HL-60 (cell line): ENCODE results near the gene HIPK2.

Experiments
- DNase-seq, 2 experiments: peaks; one replicate each; pipeline ENCODE4 v3.0.0-alpha.2; 2010 to 2020; ENCODE audit warnings: low read depth in 1 of 2, low spot score in 1 of 2
- H3K27ac ChIP-seq: fragments of 250-450 bp; sonication (Bioruptor Pico); replicated peaks from 2 replicates; pipeline ENCODE4 v1.5.1; 2020; ENCODE audit warnings: mild to moderate bottlenecking, moderate library complexity
- H3K27me3 ChIP-seq: fragments of 250-450 bp; sonication (Bioruptor Pico); 2 replicates; pipeline ENCODE4 v1.5.1; 2021; ENCODE audit warnings: mild to moderate bottlenecking, moderate library complexity; ENCODE audit not compliant: insufficient read depth, poor library complexity, severe bottlenecking
- H3K4me3 ChIP-seq: replicated peaks from 2 replicates; pipeline ENCODE4 v1.5.1; 2011; ENCODE audit warnings: mild to moderate bottlenecking, control low read depth, low read length; ENCODE audit not compliant: insufficient read depth
- CTCF ChIP-seq: IDR thresholded peaks from one replicate; pipeline ENCODE4 v1.5.1; 2011; ENCODE audit warnings: low read length, control low read depth, inconsistent platforms; ENCODE audit not compliant: insufficient read depth
- GABPA ChIP-seq: IDR thresholded peaks from 2 replicates; pipeline ENCODE4 v1.6.1; 2012; ENCODE audit warnings: low read depth
- POLR2AphosphoS5 ChIP-seq: IDR thresholded peaks from 2 replicates; pipeline ENCODE4 v1.6.1; 2012; ENCODE audit warnings: low read depth
- REST ChIP-seq: IDR thresholded peaks from 2 replicates; pipeline ENCODE4 v1.6.1; 2012; ENCODE audit warnings: low read depth; ENCODE audit not compliant: insufficient replicate concordance
- SPI1 ChIP-seq: IDR thresholded peaks from 2 replicates; pipeline ENCODE4 v1.6.1; 2012; ENCODE audit warnings: low read depth, mild to moderate bottlenecking, borderline replicate concordance

HIPK2 gene

GRCh38 chr7:139774376-139774775, 3.4 kb downstream of the HIPK2 start:
- no peak overlapping the region for H3K4me3 ChIP-seq
- DNase-seq = no peak
- no peak overlapping the region for H3K27ac ChIP-seq
- TF ChIP-seq POLR2AphosphoS5 (no peak), CTCF (no peak)
- H3K27me3 ChIP-seq = no peaks in the 10 kb centered on the region

GRCh38 chr7:139773371-139773770, 4.4 kb downstream of the HIPK2 start:
- H3K27me3 ChIP-seq = no peaks in the 10 kb centered on the region
- no peak overlapping the region for H3K27ac ChIP-seq
- no peak overlapping the region for H3K4me3 ChIP-seq
- no peak for DNase-seq
- TF ChIP-seq POLR2AphosphoS5 (no peak), CTCF (no peak), REST (no peak), GABPA (no peak), SPI1 (no peak)

GRCh38 chr7:139772873-139773272, 4.9 kb downstream of the HIPK2 start:
- no peak for DNase-seq
- TF ChIP-seq GABPA = no peak
- TF ChIP-seq REST = no peak
- no peak for TF ChIP-seq SPI1
- no peak for TF ChIP-seq CTCF
- TF ChIP-seq POLR2AphosphoS5 = no peak
- Histone ChIP-seq H3K27ac (no peak overlapping the region), H3K4me3 (no peak overlapping the region), H3K27me3 (no peaks in the 10 kb centered on the region)

GRCh38 chr7:139772115-139772514, 5.7 kb downstream of the HIPK2 start:
- Histone ChIP-seq H3K27ac (no peak overlapping the region), H3K27me3 (no peaks in the 10 kb centered on the region), H3K4me3 (no peak overlapping the region)
- no peak for TF ChIP-seq REST
- TF ChIP-seq SPI1 = no peak
- no peak for TF ChIP-seq POLR2AphosphoS5
- TF ChIP-seq GABPA = no peak
- TF ChIP-seq CTCF = no peak
- DNase-seq = no peak
